ENCODE measurements around the gene PLIN3.

GRCh38 chr19:4829001-4829712, 38.3 kb downstream of the PLIN3 start:
- TF ChIP-seq TCF7L2 (IDR thresholded peaks at IDR 0.05; ENCODE audit: low read depth, low read length) (no peak), POLR2AphosphoS5 (IDR thresholded peaks at IDR 0.05; ENCODE audit: low read depth, low read length) (no peak), REST (IDR thresholded peaks at IDR 0.05; ENCODE audit: insufficient read depth in 1 of 2, low read depth in 2 of 2, low read length in 1 of 2) (no peak)

Measured in Panc1 (cell line).